Activated CD4-positive, alpha-beta memory T cell treated with anti-CD3 and anti-CD28 coated beads, Interleukin-2, amount 10 ng/mL, durations not matched to agents 7 days and 5 days (primary cell): ENCODE data around the gene RNF114. TPM values are rescaled to one million over a fixed set of nuclear protein-coding genes. Genes with fewer than 3 reads are reported as not detected.
"Not testable (repeated sequence)": the region's sequence is repeated elsewhere in the genome, so short reads cannot be mapped to it uniquely, and the experiment has no call there.

Source experiments
- CTCF ChIA-PET: fragments of 350-600 bp; sonication (Branson Sonifier 250); formaldehyde crosslinking; loops from one replicate; lab custom pipeline; 2021; ENCODE audit warnings: antibody characterized with exemption, inconsistent platforms; lab: Charles Lee
- POLR2A ChIA-PET: fragments of 350-600 bp; sonication (Branson Sonifier 250); formaldehyde crosslinking; loops from one replicate; lab custom pipeline; 2021; ENCODE audit warnings: antibody characterized with exemption; lab: Charles Lee
- DNase-seq: peaks from one replicate; pipeline ENCODE4 v3.0.0-alpha.2; 2020
- H3K27ac Mint-ChIP-seq: one replicate; pipeline ENCODE4 v1.8.0; 2021; ENCODE audit warnings: mild to moderate bottlenecking, mixed read lengths
- H3K27me3 Mint-ChIP-seq: one replicate; pipeline ENCODE4 v1.8.0; 2021; ENCODE audit warnings: mixed read lengths
- H3K36me3 Mint-ChIP-seq: one replicate; pipeline ENCODE4 v1.8.0; 2021; ENCODE audit warnings: low read depth, mixed read lengths
- H3K4me1 Mint-ChIP-seq: one replicate; pipeline ENCODE4 v1.8.0; 2021; ENCODE audit warnings: mixed read lengths
- H3K4me3 Mint-ChIP-seq: one replicate; pipeline ENCODE4 v1.8.0; 2021; ENCODE audit warnings: mild to moderate bottlenecking, mixed read lengths
- H3K9me3 Mint-ChIP-seq: one replicate; pipeline ENCODE4 v1.8.0; 2021; ENCODE audit warnings: mixed read lengths
- total RNA-seq, 2 experiments: library from RNA; stranded (reverse); gene quantifications; one replicate each; pipeline ENCODE4 v1.2.3, GENCODE V29; 2021

Gene RNF114
- total RNA-seq, 2 experiments from 2014 or later = 66.4 to 76.4 TPM

DNA sequence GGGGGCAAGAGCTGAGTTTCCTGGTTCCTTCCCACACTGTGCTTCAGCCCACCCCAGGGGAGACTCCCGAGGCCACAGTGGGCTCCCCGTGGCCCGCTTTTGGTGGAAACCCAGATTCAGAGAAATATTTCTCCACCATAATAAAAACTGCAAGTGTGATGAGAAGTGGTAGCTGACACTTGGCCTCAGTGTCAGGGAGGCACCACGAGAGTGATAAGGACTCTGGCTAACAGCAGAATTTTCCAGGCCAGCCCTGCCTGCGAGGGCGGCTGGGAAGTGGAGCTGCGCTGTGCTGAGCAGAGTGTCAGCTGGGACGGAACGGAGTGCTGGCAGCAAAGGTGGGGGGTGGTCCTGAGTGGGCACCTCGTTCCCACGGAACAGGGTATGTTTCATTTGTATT, 43.4 kb upstream of the RNF114 start:
- peak overlapping the region; percentile 57 for H3K4me3 Mint-ChIP-seq
- no peaks in the 10 kb centered on the region for H3K27me3 Mint-ChIP-seq
- CTCF ChIA-PET = interaction anchor here (0.8 to 2.4 kb wide), 6 partner anchors 13 to 351 kb away, joined by 3 to 17 read pairs (median 4); partner anchors contain the start of genes SLC9A8 and SPATA2
- DNase-seq = no peak
- H3K36me3 Mint-ChIP-seq = peaks cover 21% of the 10 kb centered on the region
- peaks cover 37% of the 10 kb centered on the region for H3K4me1 Mint-ChIP-seq
- H3K27ac Mint-ChIP-seq = peak overlapping the region; percentile 81
- POLR2A ChIA-PET = interaction anchor here (0.9 to 2.3 kb wide), 5 partner anchors 9 to 352 kb away, joined by 3 to 7 read pairs (median 3); partner anchors contain the start of gene SLC9A8
- no peaks in the 10 kb centered on the region for H3K9me3 Mint-ChIP-seq

DNA sequence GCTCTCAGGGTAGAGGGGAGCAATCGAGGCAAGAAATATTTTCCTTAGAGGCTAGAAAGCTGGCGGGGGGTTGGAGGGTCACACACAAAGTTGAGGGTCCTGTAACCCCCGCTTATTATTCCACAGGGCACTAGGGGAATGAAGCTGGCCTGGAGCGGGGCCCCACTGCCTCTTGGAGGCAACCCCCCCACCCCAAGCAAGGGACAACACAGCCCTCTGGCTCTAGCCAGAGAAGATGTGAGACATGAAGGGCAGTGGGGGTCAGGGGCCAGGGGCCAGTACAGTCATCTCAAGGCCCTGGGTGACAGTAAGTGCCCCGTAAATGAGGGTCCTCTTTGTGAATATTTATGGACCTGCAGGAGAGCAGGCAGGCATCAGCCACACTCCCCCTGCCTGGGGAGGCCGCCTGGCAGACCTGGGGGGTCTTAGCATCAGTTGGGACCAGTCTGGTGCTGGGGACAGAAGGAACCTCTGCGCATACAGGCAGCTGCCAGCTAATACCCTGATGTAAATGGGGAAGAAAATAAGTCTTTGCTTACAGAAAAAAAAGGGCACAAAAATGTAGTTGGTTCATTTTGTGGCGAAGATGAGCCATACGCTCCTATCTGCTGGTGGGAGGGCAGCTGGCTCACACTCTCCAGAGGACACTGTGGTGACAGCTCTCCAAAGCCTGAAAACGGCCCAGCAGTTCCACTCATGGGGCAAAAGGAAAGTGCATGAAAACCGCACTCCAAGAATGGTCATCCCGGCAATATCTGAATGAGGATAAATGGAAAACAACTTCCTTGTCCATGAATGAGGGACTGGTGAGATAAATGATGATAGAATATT, 42.7 kb upstream of the RNF114 start:
- CTCF ChIA-PET = interaction anchor here (0.9 to 2.4 kb wide), 5 partner anchors 20 to 351 kb away, joined by 3 to 17 read pairs (median 3); partner anchors contain the start of gene SPATA2
- no peaks in the 10 kb centered on the region for H3K9me3 Mint-ChIP-seq
- H3K27ac Mint-ChIP-seq = peak overlapping the region; percentile 81
- DNase-seq = peak; percentile 48
- H3K4me3 Mint-ChIP-seq = peak overlapping the region; percentile 61
- peaks cover 17% of the 10 kb centered on the region for H3K36me3 Mint-ChIP-seq
- no peaks in the 10 kb centered on the region for H3K27me3 Mint-ChIP-seq
- H3K4me1 Mint-ChIP-seq = peaks cover 36% of the 10 kb centered on the region
- POLR2A ChIA-PET = interaction anchor here (0.6 to 2.3 kb wide), 6 partner anchors 9 to 726 kb away, joined by 3 to 7 read pairs (median 3); partner anchors contain the start of gene SLC9A8

DNA sequence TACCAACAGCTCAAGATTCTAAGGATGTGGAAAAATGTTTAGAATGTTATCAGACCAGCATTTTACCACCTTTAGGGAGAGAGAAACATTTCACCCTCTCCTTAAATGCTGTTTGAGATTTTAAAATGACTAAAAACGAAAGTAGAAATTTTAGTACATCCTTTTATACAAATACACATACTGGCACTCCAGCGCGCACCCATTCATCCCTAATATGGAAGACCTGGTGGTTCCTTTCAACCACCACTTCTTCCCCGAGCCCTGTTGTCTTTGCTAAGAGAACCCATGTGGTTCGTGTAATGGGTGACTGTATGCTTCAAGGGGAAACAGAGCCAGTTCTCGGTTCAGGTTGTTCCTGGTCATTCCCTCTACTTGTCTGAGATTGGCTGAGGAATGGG, 42.1 kb upstream of the RNF114 start:
- DNase-seq = peak; percentile 52
- no peaks in the 10 kb centered on the region for H3K27me3 Mint-ChIP-seq
- POLR2A ChIA-PET = interaction anchor here (0.6 to 1.3 kb wide), 3 partner anchors 10 to 726 kb away, joined by 3 read pairs; no protein-coding TSS in a partner anchor
- H3K9me3 Mint-ChIP-seq = no peaks in the 10 kb centered on the region
- CTCF ChIA-PET = interaction anchor here (0.9 to 2.4 kb wide), 4 partner anchors 19 to 352 kb away, joined by 3 to 17 read pairs (median 6); no protein-coding TSS in a partner anchor
- H3K36me3 Mint-ChIP-seq = peaks cover 11% of the 10 kb centered on the region
- H3K4me3 Mint-ChIP-seq = peak overlapping the region; percentile 61
- peak overlapping the region; percentile 81 for H3K27ac Mint-ChIP-seq
- H3K4me1 Mint-ChIP-seq = peaks cover 34% of the 10 kb centered on the region

DNA sequence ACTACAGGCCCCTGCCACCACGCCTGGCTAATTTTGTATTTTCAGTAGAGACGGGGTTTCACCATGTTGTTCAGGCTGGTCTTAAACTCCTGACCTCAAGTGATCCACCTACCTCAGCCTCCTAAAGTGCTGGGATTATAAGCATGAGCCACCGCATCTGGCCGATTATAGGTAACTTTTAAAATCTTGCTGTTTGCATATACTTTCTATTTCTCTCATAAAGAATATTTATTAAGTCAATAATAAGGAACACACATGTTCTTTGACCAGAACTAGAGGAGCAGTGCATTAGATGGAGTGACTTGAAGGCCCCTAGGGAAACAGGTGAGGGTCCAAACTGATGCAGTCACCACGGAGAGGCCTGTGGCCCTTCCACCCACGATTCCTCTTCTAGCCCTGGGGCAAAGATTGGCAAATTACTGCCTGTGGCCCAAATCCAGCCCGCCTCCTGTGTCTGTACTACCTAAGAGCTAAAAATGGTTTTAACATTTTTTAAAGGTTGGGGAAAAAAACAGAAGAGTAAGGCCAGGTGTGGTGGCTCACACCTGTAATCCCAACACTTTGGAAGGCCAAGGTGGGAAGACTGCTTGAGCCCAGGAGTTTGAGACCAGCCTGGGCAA, 40.6 kb upstream of the RNF114 start:
- H3K9me3 Mint-ChIP-seq, DNase-seq, H3K27me3 Mint-ChIP-seq, CTCF ChIA-PET, H3K27ac Mint-ChIP-seq, POLR2A ChIA-PET, H3K36me3 Mint-ChIP-seq, H3K4me3 Mint-ChIP-seq: not testable (repeated sequence)
- peaks cover 32% of the 10 kb centered on the region for H3K4me1 Mint-ChIP-seq

DNA sequence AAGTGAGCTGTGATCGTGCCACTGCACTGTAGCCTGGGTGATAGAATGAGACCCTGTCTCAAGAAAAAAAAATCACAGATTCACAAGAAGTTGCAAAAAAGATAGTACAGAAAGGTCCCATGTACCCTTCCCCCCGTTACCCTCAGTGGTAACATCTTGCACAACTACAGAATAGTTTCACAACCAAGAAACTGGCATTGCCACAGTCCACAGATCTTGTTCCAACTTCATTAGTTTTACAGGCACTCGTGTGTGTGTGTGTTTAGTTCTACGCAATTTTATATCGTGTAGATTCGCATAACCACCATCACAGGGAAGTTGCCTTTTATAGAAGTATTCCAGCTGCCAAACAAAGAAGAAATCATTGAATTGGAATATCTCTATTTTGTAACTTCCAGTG, 40.0 kb upstream of the RNF114 start:
- no peak for DNase-seq
- no peaks in the 10 kb centered on the region for H3K27me3 Mint-ChIP-seq
- H3K4me3 Mint-ChIP-seq = no peak overlapping the region
- no peak overlapping the region for H3K27ac Mint-ChIP-seq
- H3K9me3 Mint-ChIP-seq = no peaks in the 10 kb centered on the region
- H3K4me1 Mint-ChIP-seq = peaks cover 32% of the 10 kb centered on the region
- ChIA-PET CTCF (interaction anchor here (0.6 to 1.1 kb wide), 2 partner anchors 175 to 213 kb away, joined by 3 to 4 read pairs; no protein-coding TSS in a partner anchor), POLR2A (interaction anchor here (0.7 to 0.9 kb wide), 2 partner anchors 35 to 172 kb away, joined by 3 read pairs; no protein-coding TSS in a partner anchor)
- H3K36me3 Mint-ChIP-seq = no peaks in the 10 kb centered on the region

DNA sequence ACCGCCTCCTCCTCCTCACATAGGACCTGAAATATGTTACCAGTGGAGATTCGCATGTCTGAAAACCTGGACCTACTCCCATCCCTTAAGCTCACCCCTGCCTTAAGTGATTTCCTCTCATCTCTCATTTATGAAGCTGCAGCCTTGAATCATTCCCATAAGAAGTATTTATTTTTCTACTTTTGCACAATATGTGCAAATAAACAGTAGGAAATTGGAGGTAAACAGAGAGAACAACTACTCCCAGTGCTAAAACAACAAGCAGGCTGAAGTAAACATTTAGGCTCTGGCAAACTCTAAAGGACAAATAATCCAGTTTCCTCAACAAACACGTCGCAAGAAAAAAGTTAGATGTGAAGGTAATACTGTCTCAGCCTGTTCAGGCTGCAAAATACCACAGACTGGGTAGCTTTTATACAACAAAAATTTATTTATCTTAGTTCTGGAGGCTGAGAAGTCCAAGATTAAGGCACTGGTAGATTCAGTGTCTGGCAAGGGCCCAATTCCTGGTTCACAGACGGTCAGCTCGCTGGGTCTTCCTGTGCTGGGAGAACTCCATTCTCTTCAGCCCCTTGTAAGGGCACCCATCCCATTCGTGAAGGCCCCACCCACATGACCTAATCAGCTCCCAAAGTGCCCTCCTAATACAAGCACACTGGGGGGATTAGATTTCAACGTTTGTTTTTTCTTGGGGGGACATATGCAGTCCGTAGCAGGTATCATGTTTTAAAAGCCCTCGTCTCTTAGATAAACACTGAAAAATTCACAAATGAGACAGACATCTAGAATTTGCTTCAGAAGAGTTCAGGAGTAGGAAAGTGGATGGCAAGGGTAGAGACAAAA, 36.4 kb upstream of the RNF114 start:
- ChIA-PET CTCF (interaction anchor here (0.7 to 1.5 kb wide), 3 partner anchors 11 to 14 kb away, joined by 3 to 5 read pairs (median 4); no protein-coding TSS in a partner anchor), POLR2A (no interaction called here)
- H3K27ac Mint-ChIP-seq = no peak overlapping the region
- peaks cover 3% of the 10 kb centered on the region for H3K4me1 Mint-ChIP-seq
- H3K36me3 Mint-ChIP-seq = peaks cover 4% of the 10 kb centered on the region
- no peak overlapping the region for H3K4me3 Mint-ChIP-seq
- H3K9me3 Mint-ChIP-seq = no peaks in the 10 kb centered on the region
- DNase-seq = no peak
- no peaks in the 10 kb centered on the region for H3K27me3 Mint-ChIP-seq

DNA sequence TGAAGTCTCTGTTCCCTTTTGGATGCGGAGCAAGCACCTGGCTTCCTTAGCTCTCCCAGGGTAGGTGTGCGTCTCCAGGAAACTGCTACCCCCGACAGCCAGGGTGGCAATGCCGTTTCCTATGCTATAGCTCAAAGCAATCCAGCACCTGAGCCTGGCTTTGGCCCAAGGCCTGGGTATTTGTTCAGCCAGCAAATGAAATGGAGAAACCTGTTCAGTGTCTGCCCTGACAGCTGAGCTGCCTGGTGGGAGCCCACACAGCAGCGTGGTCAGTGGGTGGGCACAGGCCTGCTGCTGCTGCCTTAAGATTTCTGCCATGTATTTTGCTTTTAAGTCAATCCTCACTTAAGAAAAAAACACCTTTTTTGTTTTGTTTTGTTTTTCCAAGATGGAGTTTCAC, 34.6 kb upstream of the RNF114 start:
- POLR2A ChIA-PET = interaction anchor here (1.6 kb wide), 1 partner anchor 9 kb away, joined by 7 read pairs; no protein-coding TSS in a partner anchor
- CTCF ChIA-PET = no interaction called here

DNA sequence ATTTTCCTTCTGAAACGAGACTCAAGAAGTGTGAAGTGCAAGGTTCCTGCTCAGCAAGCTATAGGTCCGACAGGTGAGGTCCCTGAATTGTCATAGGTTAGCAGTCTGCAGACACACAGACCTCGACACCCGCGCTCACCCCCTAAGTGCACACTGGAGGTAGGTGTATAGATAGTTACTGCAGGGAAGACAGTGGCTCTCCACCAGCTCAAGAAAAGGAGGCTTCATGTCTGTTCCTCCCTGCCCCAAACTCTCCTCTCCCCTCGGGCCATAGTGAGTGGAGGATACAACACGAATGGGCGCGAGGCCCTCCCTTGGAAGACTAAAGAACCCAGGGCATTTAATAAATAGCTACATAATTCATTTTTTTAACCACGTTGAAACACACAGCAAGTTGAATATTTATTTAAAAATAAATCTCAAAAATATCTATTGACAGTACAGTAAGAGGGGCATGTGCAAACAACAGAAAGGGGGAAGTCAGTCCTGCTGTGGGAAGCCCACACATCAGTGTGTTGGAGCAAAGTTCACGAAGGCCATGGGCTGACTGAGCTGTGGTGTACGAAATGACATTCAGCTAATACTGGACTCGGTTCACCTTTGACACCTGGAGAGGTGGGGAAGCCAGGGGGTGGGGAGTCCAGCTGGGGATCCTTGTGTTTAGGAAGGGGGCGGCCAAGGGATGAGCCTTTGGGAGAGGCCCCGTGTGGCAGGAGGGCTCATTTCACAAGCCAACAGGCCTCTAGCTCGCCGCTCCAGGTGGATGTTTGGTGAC, 31.6 kb upstream of the RNF114 start:
- Mint-ChIP-seq H3K9me3 (no peaks in the 10 kb centered on the region), H3K4me1 (peaks cover 2% of the 10 kb centered on the region), H3K36me3 (peaks cover 22% of the 10 kb centered on the region), H3K27ac (no peak overlapping the region), H3K4me3 (no peak overlapping the region), H3K27me3 (no peaks in the 10 kb centered on the region)
- ChIA-PET CTCF (interaction anchor here (0.6 to 2.7 kb wide), 4 partner anchors 9 to 764 kb away, joined by 3 to 10 read pairs (median 6); no protein-coding TSS in a partner anchor), POLR2A (interaction anchor here (2.1 kb wide), 1 partner anchor 11 kb away, joined by 7 read pairs; no protein-coding TSS in a partner anchor)
- no peak for DNase-seq

More for the DNA sequence above, 34.6 kb upstream of the RNF114 start:
- Mint-ChIP-seq H3K4me1 (peaks cover 2% of the 10 kb centered on the region), H3K27ac (no peak overlapping the region), H3K9me3 (no peaks in the 10 kb centered on the region), H3K36me3 (peaks cover 15% of the 10 kb centered on the region), H3K4me3 (no peak overlapping the region), H3K27me3 (no peaks in the 10 kb centered on the region)
- DNase-seq = no peak

DNA sequence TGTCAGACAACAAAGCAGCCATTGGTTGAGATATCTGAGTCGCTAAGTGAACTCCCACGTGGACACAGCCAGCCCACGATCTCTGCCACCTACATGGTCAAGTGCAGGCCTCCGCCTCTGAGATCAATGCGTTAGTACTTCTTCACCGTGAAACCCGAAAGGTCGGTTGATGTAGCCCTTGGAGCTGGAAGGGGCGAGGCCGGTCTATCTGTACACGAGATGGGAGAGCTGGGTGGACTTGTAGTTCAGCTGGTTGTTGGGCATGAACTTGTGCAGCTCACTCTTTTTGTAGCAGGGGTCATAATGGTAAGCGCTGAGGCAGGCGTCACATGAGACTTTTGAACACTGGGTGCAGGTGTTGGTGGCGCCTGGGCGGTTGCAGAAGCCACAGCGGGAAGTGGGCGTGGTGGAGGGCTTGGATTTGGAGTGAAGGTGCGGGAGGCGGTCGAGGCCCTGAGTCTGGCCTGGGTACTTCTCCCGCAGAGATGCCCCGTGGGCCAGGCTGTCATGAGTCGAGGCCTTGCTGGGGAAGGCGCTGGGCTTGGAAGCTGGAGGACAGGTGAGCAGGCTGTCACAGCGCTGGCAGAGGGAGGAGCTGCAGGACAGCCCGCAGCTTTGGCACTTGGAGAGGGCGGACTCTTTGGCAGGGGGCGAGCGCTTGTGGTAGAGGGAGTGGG, 30.6 kb upstream of the RNF114 start:
- DNase-seq = no peak
- POLR2A ChIA-PET = interaction anchor here (2.1 kb wide), 1 partner anchor 11 kb away, joined by 7 read pairs; no protein-coding TSS in a partner anchor
- H3K27me3 Mint-ChIP-seq = no peaks in the 10 kb centered on the region
- H3K9me3 Mint-ChIP-seq = no peaks in the 10 kb centered on the region
- H3K4me1 Mint-ChIP-seq = peaks cover 2% of the 10 kb centered on the region
- H3K4me3 Mint-ChIP-seq = no peak overlapping the region
- CTCF ChIA-PET = interaction anchor here (2.7 kb wide), 1 partner anchor 18 kb away, joined by 10 read pairs; no protein-coding TSS in a partner anchor
- H3K36me3 Mint-ChIP-seq = peaks cover 25% of the 10 kb centered on the region
- H3K27ac Mint-ChIP-seq = peak overlapping the region; percentile 21

DNA sequence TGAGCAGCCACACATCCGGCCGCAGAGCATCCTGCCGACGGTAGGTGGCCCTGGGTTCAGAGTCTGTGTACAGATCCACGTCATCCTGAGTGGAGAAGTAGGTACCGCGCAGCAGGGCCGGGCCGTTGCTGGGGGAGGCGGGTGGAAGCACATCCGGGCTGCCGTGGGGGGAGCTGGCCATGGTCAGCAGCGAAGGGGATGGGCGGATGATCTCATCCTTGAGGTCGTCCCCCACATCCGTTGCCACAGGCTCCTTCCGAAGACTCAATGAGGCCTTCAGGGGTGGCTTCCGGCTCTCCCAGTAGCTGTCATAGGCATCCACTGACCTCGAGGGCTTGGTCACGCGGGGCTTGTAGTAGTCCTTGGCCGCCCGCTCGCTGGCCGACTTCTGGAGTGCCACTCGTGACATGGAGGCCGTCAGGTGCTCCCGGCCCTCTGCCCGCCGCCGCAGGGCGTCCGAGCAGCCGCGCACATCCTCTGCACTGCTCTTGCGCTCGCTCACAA, 30.0 kb upstream of the RNF114 start:
- Mint-ChIP-seq H3K36me3 (peaks cover 25% of the 10 kb centered on the region), H3K4me3 (no peak overlapping the region)

More for the DNA sequence above, 30.0 kb upstream of the RNF114 start:
- DNase-seq = no peak
- Mint-ChIP-seq H3K27ac (no peak overlapping the region), H3K9me3 (no peaks in the 10 kb centered on the region), H3K27me3 (no peaks in the 10 kb centered on the region), H3K4me1 (peaks cover 2% of the 10 kb centered on the region)
- ChIA-PET CTCF (interaction anchor here (1.5 to 2.7 kb wide), 2 partner anchors 10 to 18 kb away, joined by 3 to 10 read pairs; no protein-coding TSS in a partner anchor), POLR2A (no interaction called here)
